ENCODE data around the gene PCID2.

Gene PCID2

DNA sequence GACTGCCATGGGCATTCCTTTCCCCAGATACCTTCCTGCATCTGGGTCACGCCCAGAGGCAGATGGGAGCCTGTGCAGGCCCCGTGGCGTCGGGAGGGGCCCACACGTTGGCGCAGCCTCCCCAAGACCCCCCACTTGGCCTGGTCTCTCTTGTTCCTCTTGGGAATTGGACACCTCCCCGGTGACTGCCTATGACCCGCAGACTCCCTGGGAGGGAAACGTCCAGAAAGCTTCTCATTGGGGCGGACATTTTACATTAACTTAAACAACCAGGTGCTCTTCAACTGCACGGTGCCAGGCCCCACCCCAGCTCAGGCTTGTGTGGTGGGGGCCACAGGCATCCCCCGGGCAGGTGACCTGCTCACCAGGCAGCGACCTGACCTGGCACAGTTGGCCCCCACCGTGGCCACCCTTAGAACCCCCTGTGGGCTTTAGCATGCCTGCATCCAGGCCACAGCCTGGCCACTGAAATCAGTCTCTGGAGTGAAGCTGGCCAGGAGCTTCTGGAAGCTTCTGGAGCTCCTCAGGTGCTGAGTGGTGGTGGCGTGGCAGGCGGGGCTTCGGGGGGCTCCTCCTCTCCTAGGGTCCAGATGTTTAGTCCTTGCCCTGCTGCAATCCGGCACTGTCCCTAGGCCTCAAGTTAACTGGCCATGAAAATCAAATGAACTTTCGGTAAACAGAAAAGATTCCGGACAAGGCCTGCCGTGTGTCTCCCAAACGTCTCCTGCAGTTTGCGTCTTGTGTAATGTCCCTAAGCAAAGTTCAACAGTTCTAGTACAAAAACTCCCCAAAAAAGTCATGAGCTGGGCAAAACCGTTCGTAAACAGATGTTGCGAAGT, 58.5 kb downstream of the PCID2 start:
- peaks cover 1% of the 10 kb centered on the region for H3K4me1 ChIP-seq (ENCODE audit: insufficient read depth, insufficient read length)
- peaks cover 27% of the 10 kb centered on the region for H3K27me3 ChIP-seq (ENCODE audit: insufficient read depth, insufficient read length)
- DNase-seq (ENCODE audit: low read depth, low spot score), result no peak
- H3K4me3 ChIP-seq (ENCODE audit: insufficient read length, low read depth), result no peak overlapping the region
- H3K9ac ChIP-seq (ENCODE audit: insufficient read length, low read depth), result no peak overlapping the region
- H3K36me3 ChIP-seq (ENCODE audit: insufficient read depth, insufficient read length, low read length), result no peaks in the 10 kb centered on the region
- TF ChIP-seq ZNF274 (IDR thresholded peaks at IDR 0.05; ENCODE audit: low read depth, low read length), result no peak
- H3K9me3 ChIP-seq (ENCODE audit: insufficient read depth, low read length), result no peaks in the 10 kb centered on the region

DNA sequence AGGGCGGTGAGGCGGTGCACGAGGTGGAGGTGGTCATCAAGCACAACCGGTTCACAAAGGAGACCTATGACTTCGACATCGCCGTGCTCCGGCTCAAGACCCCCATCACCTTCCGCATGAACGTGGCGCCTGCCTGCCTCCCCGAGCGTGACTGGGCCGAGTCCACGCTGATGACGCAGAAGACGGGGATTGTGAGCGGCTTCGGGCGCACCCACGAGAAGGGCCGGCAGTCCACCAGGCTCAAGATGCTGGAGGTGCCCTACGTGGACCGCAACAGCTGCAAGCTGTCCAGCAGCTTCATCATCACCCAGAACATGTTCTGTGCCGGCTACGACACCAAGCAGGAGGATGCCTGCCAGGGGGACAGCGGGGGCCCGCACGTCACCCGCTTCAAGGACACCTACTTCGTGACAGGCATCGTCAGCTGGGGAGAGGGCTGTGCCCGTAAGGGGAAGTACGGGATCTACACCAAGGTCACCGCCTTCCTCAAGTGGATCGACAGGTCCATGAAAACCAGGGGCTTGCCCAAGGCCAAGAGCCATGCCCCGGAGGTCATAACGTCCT, 59.4 kb downstream of the PCID2 start:
- TF ChIP-seq ZNF274 (IDR thresholded peaks at IDR 0.05; ENCODE audit: low read depth, low read length) (no peak), YY1 (IDR thresholded peaks at IDR 0.05; ENCODE audit: insufficient read depth, insufficient read length) (no peak), SUZ12 (IDR thresholded peaks at IDR 0.05; ENCODE audit: extremely low read depth, insufficient read depth, insufficient read length) (no peak)
- Histone ChIP-seq H3K27me3 (ENCODE audit: insufficient read depth, insufficient read length) (peaks cover 27% of the 10 kb centered on the region), H3K4me1 (ENCODE audit: insufficient read depth, insufficient read length) (peaks cover 5% of the 10 kb centered on the region), H3K4me3 (ENCODE audit: insufficient read length, low read depth) (no peak overlapping the region), H3K36me3 (ENCODE audit: insufficient read depth, insufficient read length, low read length) (no peaks in the 10 kb centered on the region), H3K9me3 (ENCODE audit: insufficient read depth, low read length) (no peaks in the 10 kb centered on the region), H3K9ac (ENCODE audit: insufficient read length, low read depth) (no peak overlapping the region)
- no peak for DNase-seq (ENCODE audit: low read depth, low spot score)

DNA sequence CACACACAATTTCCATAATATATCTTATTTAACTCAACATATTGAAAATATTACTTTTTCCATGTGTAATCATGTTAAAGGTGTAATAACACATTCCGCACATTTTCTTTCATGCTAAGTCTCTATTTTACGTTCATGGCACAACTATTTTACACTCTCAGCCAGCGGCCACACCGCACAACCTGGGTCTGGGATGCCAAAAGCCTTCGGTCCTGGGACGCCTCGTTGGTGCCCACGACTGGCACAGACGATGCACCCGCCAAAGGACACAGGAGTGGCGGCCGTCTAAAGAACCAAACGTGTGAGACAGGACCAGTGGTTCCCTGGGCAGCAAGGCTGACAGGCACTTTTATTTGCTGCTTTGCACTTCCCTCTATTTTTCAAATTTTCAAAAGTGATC, 60.1 kb downstream of the PCID2 start:
- no peak overlapping the region for H3K9ac ChIP-seq (ENCODE audit: insufficient read length, low read depth)
- TF ChIP-seq ZNF274 (IDR thresholded peaks at IDR 0.05; ENCODE audit: low read depth, low read length) (no peak), SUZ12 (IDR thresholded peaks at IDR 0.05; ENCODE audit: extremely low read depth, insufficient read depth, insufficient read length) (no peak)

DNA sequence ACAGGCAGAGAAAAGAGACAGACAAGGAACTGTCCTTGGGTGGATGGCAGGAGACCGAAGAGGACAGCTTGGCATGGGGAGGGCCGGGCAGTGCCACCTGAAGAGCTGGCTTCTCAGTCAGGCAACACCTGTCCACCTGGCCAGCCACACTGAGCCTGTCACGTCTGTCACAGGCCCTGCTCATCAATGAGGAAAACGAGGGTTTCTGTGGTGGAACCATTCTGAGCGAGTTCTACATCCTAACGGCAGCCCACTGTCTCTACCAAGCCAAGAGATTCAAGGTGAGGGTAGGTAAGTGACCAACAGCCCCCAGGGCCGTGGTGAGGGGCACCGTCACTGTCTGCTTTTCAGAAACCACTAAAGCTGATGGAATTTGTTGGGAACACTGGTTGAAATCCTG, 61.3 kb downstream of the PCID2 start:
- Histone ChIP-seq H3K9ac (ENCODE audit: insufficient read length, low read depth) (no peak overlapping the region), H3K4me1 (ENCODE audit: insufficient read depth, insufficient read length) (peaks cover 13% of the 10 kb centered on the region), H3K4me3 (ENCODE audit: insufficient read length, low read depth) (no peak overlapping the region), H3K36me3 (ENCODE audit: insufficient read depth, insufficient read length, low read length) (no peaks in the 10 kb centered on the region), H3K9me3 (ENCODE audit: insufficient read depth, low read length) (no peaks in the 10 kb centered on the region), H3K27me3 (ENCODE audit: insufficient read depth, insufficient read length) (peaks cover 15% of the 10 kb centered on the region)
- TF ChIP-seq ZNF274 (IDR thresholded peaks at IDR 0.05; ENCODE audit: low read depth, low read length) (no peak), YY1 (IDR thresholded peaks at IDR 0.05; ENCODE audit: insufficient read depth, insufficient read length) (no peak), SUZ12 (IDR thresholded peaks at IDR 0.05; ENCODE audit: extremely low read depth, insufficient read depth, insufficient read length) (no peak)
- DNase-seq (ENCODE audit: low read depth, low spot score), result no peak

More for the DNA sequence above, 60.1 kb downstream of the PCID2 start:
- no peak for DNase-seq (ENCODE audit: low read depth, low spot score)
- Histone ChIP-seq H3K9me3 (ENCODE audit: insufficient read depth, low read length) (no peaks in the 10 kb centered on the region), H3K4me3 (ENCODE audit: insufficient read length, low read depth) (no peak overlapping the region), H3K36me3 (ENCODE audit: insufficient read depth, insufficient read length, low read length) (no peaks in the 10 kb centered on the region), H3K4me1 (ENCODE audit: insufficient read depth, insufficient read length) (peaks cover 9% of the 10 kb centered on the region), H3K27me3 (ENCODE audit: insufficient read depth, insufficient read length) (peaks cover 27% of the 10 kb centered on the region)

DNA sequence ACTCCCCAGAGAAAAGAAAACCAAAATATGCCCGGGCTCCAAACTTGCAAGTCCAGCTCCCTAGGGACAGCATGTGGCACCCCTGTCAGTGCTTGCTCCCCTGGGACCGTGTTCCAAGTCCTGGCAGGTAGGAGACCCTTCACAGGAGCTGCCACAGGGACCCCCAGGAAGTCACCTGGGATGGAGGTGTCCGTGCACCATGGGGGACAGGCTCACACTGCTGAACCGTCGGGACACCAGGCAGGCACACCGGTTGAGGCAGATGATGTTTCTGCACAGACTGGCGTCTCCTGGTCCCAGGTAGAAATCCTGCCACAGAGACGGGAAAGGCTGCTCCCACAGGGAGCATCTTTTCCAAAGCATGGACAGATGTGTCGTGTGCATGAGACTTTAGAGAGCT, 61.7 kb downstream of the PCID2 start:
- H3K27me3 ChIP-seq (ENCODE audit: insufficient read depth, insufficient read length), result peaks cover 10% of the 10 kb centered on the region
- H3K4me1 ChIP-seq (ENCODE audit: insufficient read depth, insufficient read length), result peaks cover 11% of the 10 kb centered on the region
- no peak overlapping the region for H3K9ac ChIP-seq (ENCODE audit: insufficient read length, low read depth)
- TF ChIP-seq ZNF274 (IDR thresholded peaks at IDR 0.05; ENCODE audit: low read depth, low read length), result no peak
- no peaks in the 10 kb centered on the region for H3K9me3 ChIP-seq (ENCODE audit: insufficient read depth, low read length)
- no peak overlapping the region for H3K4me3 ChIP-seq (ENCODE audit: insufficient read length, low read depth)
- no peaks in the 10 kb centered on the region for H3K36me3 ChIP-seq (ENCODE audit: insufficient read depth, insufficient read length, low read length)
- no peak for DNase-seq (ENCODE audit: low read depth, low spot score)

DNA sequence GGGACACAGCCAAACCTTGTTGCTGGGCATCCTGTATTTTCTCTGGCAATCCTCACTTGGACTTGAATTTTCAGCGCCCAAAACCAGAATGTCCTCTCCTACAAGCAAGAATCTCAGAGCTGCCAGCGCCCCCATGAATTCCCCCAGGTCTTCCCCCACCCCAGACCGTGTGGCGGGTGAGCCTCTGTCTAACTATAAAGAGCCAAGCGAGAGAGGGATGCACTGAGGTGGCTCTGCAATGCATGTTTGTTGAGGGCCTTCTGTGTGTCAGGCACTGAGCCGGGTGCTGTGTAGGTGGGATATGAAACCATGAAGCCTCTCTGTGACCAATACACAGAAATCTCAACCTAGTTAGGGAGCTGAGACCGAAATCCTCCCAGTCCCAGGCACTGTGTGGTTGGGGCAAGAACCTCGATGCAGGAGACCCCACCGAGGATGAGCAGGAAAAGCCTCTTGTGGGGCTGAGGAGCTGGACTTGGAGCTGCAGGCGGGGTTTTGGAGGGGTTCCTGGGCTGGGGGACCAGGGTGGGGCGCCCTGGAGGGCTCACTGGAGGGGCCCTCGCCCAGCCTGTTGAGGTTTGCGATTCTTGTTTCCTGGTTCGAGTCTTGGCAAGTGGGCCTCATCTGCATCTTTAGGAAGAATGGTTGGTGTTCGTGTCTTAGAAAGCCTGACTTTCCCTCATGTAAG, 62.4 kb downstream of the PCID2 start:
- TF ChIP-seq ZNF274 (IDR thresholded peaks at IDR 0.05; ENCODE audit: low read depth, low read length), result no peak
- TF ChIP-seq YY1 (IDR thresholded peaks at IDR 0.05; ENCODE audit: insufficient read depth, insufficient read length), result no peak
- TF ChIP-seq SUZ12 (IDR thresholded peaks at IDR 0.05; ENCODE audit: extremely low read depth, insufficient read depth, insufficient read length), result no peak

DNA sequence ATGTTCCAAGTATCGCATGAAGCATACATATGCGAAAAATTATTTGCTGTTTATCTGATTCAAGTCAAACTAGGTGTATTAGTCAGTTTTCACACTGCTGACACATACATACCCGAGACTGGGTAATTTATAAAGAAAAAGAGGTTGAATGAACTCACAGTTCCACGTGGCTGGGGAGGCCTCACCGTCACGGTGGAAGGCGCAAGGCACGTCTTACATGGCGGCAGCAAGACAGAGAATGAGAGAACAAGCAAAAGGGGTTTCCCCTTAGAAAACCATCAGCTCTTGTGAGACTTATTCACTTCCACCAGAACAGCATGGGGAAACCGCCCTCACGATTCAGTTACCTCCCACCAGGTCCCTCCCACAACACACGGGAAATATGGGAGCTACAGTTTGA, 63.0 kb downstream of the PCID2 start:
- no peak for DNase-seq (ENCODE audit: low read depth, low spot score)
- Histone ChIP-seq H3K27me3 (ENCODE audit: insufficient read depth, insufficient read length) (no peaks in the 10 kb centered on the region), H3K9me3 (ENCODE audit: insufficient read depth, low read length) (no peaks in the 10 kb centered on the region), H3K36me3 (ENCODE audit: insufficient read depth, insufficient read length, low read length) (no peaks in the 10 kb centered on the region), H3K4me1 (ENCODE audit: insufficient read depth, insufficient read length) (peaks cover 11% of the 10 kb centered on the region), H3K4me3 (ENCODE audit: insufficient read length, low read depth) (no peak overlapping the region), H3K9ac (ENCODE audit: insufficient read length, low read depth) (no peak overlapping the region)
- no peak for TF ChIP-seq YY1 (IDR thresholded peaks at IDR 0.05; ENCODE audit: insufficient read depth, insufficient read length)
- no peak for TF ChIP-seq ZNF274 (IDR thresholded peaks at IDR 0.05; ENCODE audit: low read depth, low read length)
- no peak for TF ChIP-seq SUZ12 (IDR thresholded peaks at IDR 0.05; ENCODE audit: extremely low read depth, insufficient read depth, insufficient read length)

More for the DNA sequence above, 62.4 kb downstream of the PCID2 start:
- DNase-seq (ENCODE audit: low read depth, low spot score), result no peak
- Histone ChIP-seq H3K9me3 (ENCODE audit: insufficient read depth, low read length) (no peaks in the 10 kb centered on the region), H3K27me3 (ENCODE audit: insufficient read depth, insufficient read length) (peaks cover 4% of the 10 kb centered on the region), H3K36me3 (ENCODE audit: insufficient read depth, insufficient read length, low read length) (no peaks in the 10 kb centered on the region), H3K4me3 (ENCODE audit: insufficient read length, low read depth) (no peak overlapping the region), H3K9ac (ENCODE audit: insufficient read length, low read depth) (no peak overlapping the region), H3K4me1 (ENCODE audit: insufficient read depth, insufficient read length) (peaks cover 11% of the 10 kb centered on the region)
